ENCODE measurements around the gene SGF29. TPM values are rescaled to one million over a fixed set of nuclear protein-coding genes. Genes with fewer than 3 reads are reported as not detected.
"Not testable (repeated sequence)": the region's sequence is repeated elsewhere in the genome, so short reads cannot be mapped to it uniquely, and the experiment has no call there.

The SGF29 gene
- total RNA-seq, 1 experiment from 2014 or later = 23.5 TPM

DNA sequence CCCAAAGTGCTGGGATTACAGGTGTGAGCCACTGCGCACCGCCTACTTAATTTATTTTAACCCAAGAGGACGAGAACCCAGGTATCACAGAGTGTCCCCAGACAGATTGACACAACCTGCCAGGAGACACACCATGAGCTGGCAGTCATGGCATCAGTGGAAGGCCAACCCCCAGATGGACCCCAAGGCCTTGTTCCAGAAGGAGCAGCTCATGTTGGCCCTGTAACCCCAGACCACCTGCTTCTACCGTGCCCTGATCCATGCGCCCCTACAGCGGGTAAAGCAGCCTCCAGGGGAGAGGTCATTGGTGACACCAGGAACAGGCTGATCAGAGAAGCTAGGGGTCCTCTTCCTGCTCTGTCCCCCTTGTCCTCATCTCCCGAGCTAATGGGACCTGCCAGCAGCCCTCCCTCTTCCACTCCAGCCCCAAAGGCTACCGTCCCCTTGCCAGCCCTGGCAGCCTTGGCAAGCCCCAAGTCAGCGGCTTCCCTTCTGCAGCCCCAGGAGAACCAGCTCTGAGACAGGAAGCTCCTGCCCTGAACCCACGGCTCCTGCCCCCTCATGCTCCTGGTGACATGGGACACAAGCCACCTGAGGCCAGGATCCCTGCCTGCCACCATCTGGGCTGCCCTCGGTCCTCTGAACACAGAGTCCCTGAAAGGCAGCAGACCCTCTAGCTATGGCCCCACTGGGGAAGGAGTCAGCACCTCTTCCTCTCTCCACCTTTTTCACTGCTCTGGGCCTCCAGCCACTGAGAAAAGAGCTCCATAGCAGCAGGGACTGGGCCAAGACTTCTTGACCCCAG, 49.9 kb downstream of the SGF29 start:
- intact Hi-C loops (cut with micrococcal nuclease) = no loop called here
- CTCF ChIA-PET = interaction anchor here (2.1 kb wide), 1 partner anchor 13 kb away, joined by 9 read pairs; no protein-coding TSS in a partner anchor
- TF ChIP-seq, protein P1, sequence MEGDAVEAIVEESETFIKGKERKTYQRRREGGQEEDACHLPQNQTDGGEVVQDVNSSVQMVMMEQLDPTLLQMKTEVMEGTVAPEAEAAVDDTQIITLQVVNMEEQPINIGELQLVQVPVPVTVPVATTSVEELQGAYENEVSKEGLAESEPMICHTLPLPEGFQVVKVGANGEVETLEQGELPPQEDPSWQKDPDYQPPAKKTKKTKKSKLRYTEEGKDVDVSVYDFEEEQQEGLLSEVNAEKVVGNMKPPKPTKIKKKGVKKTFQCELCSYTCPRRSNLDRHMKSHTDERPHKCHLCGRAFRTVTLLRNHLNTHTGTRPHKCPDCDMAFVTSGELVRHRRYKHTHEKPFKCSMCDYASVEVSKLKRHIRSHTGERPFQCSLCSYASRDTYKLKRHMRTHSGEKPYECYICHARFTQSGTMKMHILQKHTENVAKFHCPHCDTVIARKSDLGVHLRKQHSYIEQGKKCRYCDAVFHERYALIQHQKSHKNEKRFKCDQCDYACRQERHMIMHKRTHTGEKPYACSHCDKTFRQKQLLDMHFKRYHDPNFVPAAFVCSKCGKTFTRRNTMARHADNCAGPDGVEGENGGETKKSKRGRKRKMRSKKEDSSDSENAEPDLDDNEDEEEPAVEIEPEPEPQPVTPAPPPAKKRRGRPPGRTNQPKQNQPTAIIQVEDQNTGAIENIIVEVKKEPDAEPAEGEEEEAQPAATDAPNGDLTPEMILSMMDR (IDR thresholded peaks at IDR 0.05; ENCODE audit: unreplicated experiment) = no peak
- DNase-seq (ENCODE audit: unreplicated experiment) = no peak
- Mint-ChIP-seq H3K9me3 (ENCODE audit: unreplicated experiment) (no peaks in the 10 kb centered on the region), H3K27ac (ENCODE audit: low read depth, unreplicated experiment) (no peak overlapping the region), H3K4me3 (ENCODE audit: unreplicated experiment) (no peak overlapping the region), H3K4me1 (ENCODE audit: insufficient read depth, unreplicated experiment) (no peaks in the 10 kb centered on the region), H3K36me3 (ENCODE audit: insufficient read depth, unreplicated experiment) (no peaks in the 10 kb centered on the region), H3K27me3 (ENCODE audit: insufficient read depth, unreplicated experiment) (no peaks in the 10 kb centered on the region)
- POLR2A ChIA-PET = interaction anchor here (0.5 kb wide), 1 partner anchor 1463 kb away, joined by 3 read pairs; no protein-coding TSS in a partner anchor
- no TSS peak for BruUV-seq (replicated peaks)

DNA sequence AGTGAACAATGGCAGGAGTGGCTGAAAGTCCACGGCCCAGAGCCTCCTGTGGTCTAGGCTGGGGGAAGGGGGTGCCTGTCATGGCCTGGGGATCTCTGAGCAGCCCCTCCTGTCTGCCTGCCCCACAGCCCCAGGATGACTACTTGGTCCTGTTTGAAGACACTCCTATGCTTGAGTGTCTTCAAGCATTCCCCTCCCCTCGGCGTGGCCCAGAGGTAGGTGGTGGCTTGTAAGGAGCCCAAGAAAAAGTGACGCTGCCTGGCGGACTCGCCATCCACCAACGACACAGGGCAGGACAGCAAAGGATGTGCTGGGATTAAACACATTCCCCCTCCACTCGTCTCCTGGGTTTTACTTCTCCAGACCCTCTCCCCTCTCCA, 50.5 kb downstream of the SGF29 start:
- H3K27ac Mint-ChIP-seq (ENCODE audit: low read depth, unreplicated experiment) = no peak overlapping the region
- no TSS peak for BruUV-seq (replicated peaks)
- H3K36me3 Mint-ChIP-seq (ENCODE audit: insufficient read depth, unreplicated experiment) = no peaks in the 10 kb centered on the region
- intact Hi-C loops (cut with micrococcal nuclease) = no loop called here
- H3K27me3 Mint-ChIP-seq (ENCODE audit: insufficient read depth, unreplicated experiment) = no peaks in the 10 kb centered on the region
- ChIA-PET CTCF (interaction anchor here (0.7 to 2.1 kb wide), 2 partner anchors 12 to 77 kb away, joined by 3 to 9 read pairs; no protein-coding TSS in a partner anchor), POLR2A (interaction anchor here (0.5 to 0.7 kb wide), 2 partner anchors 12 to 1462 kb away, joined by 3 to 4 read pairs; no protein-coding TSS in a partner anchor)
- no peak for DNase-seq (ENCODE audit: unreplicated experiment)
- TF ChIP-seq, protein P1 (IDR thresholded peaks at IDR 0.05; ENCODE audit: unreplicated experiment) = no peak
- H3K9me3 Mint-ChIP-seq (ENCODE audit: unreplicated experiment) = no peaks in the 10 kb centered on the region
- H3K4me3 Mint-ChIP-seq (ENCODE audit: unreplicated experiment) = no peak overlapping the region
- H3K4me1 Mint-ChIP-seq (ENCODE audit: insufficient read depth, unreplicated experiment) = no peaks in the 10 kb centered on the region

DNA sequence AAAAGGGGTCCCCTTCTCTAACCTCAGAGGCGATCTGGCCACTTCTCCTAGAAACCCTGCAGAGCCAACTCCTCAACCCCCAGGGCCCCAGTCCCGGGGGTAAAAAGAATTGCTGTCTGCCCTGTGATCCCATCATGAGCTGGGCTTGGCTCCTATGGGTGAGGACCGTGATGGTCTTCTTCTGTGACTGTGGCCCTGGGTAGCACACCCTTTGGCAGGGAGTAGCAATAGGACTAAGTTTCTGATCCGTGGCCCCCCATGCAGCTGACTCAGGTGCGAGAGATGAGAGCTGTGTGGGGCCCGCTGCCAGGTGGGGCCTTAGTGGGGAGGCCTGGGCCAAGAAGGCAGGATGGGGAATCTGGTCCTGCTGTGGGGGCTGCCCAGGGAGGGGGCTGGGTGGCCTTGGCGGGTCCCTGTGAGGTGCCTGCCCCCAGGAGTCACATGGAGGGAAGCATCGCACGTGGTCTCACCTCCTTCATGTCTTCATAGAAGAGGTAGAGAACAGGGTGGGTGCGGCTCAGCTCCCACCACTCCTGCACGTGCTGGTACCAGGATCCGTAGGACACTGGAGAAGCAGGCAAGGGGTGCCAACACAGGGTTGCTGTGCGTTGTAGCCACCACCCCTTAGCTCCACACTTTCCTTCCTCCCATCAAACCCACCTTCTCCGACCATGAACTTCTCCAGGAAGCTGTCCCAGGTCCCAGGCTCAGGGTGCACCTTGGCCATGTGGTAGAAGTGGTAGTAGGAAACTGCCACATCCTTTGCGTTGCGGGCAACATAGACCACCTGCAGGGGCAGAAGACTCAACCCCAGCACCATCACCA, 52.8 kb downstream of the SGF29 start:
- intact Hi-C loops (cut with micrococcal nuclease) = no loop called here
- Mint-ChIP-seq H3K27ac (ENCODE audit: low read depth, unreplicated experiment) (no peak overlapping the region), H3K27me3 (ENCODE audit: insufficient read depth, unreplicated experiment) (no peaks in the 10 kb centered on the region), H3K9me3 (ENCODE audit: unreplicated experiment) (no peaks in the 10 kb centered on the region), H3K4me3 (ENCODE audit: unreplicated experiment) (no peak overlapping the region), H3K4me1 (ENCODE audit: insufficient read depth, unreplicated experiment) (no peaks in the 10 kb centered on the region), H3K36me3 (ENCODE audit: insufficient read depth, unreplicated experiment) (no peaks in the 10 kb centered on the region)
- CTCF ChIA-PET = no interaction called here
- TF ChIP-seq, protein P1 (IDR thresholded peaks at IDR 0.05; ENCODE audit: unreplicated experiment) = no peak
- no TSS peak for BruUV-seq (replicated peaks)
- DNase-seq (ENCODE audit: unreplicated experiment) = no peak
- POLR2A ChIA-PET = interaction anchor here (1.2 kb wide), 1 partner anchor 14 kb away, joined by 4 read pairs; no protein-coding TSS in a partner anchor

DNA sequence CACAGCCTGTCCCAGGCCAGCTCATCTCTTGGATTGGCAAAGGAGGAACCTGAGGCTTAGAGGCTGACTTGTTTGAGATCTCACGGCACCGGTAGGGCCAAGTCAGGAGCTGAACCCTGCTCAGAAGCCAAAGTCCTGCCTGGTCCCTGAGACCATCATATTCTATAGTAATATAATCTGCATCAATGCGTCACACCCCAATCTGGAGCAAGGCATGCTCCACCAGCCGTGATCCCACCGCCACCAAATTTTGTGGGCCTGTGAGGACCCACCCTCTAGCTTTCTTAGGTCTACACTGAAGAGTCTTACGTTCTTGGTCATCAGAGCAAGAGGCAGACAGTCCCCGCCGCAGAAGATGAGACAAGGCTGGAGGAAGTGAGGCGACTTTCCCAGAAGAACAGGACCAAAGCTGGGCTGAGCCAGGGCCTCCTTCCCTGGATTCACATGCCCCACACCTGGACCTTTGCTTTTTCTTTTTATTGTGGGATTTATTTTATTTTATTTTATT, 53.5 kb downstream of the SGF29 start:
- H3K4me1 Mint-ChIP-seq (ENCODE audit: insufficient read depth, unreplicated experiment) = no peaks in the 10 kb centered on the region
- H3K27me3 Mint-ChIP-seq (ENCODE audit: insufficient read depth, unreplicated experiment) = no peaks in the 10 kb centered on the region
- ChIA-PET CTCF (no interaction called here), POLR2A (interaction anchor here (1.2 kb wide), 1 partner anchor 14 kb away, joined by 4 read pairs; no protein-coding TSS in a partner anchor)
- TF ChIP-seq, protein P1 (IDR thresholded peaks at IDR 0.05; ENCODE audit: unreplicated experiment) = no peak
- H3K27ac Mint-ChIP-seq (ENCODE audit: low read depth, unreplicated experiment) = no peak overlapping the region
- no peak overlapping the region for H3K4me3 Mint-ChIP-seq (ENCODE audit: unreplicated experiment)
- intact Hi-C loops (cut with micrococcal nuclease) = no loop called here
- DNase-seq (ENCODE audit: unreplicated experiment) = no peak
- H3K9me3 Mint-ChIP-seq (ENCODE audit: unreplicated experiment) = no peaks in the 10 kb centered on the region
- H3K36me3 Mint-ChIP-seq (ENCODE audit: insufficient read depth, unreplicated experiment) = no peaks in the 10 kb centered on the region
- BruUV-seq (replicated peaks) = no TSS peak

DNA sequence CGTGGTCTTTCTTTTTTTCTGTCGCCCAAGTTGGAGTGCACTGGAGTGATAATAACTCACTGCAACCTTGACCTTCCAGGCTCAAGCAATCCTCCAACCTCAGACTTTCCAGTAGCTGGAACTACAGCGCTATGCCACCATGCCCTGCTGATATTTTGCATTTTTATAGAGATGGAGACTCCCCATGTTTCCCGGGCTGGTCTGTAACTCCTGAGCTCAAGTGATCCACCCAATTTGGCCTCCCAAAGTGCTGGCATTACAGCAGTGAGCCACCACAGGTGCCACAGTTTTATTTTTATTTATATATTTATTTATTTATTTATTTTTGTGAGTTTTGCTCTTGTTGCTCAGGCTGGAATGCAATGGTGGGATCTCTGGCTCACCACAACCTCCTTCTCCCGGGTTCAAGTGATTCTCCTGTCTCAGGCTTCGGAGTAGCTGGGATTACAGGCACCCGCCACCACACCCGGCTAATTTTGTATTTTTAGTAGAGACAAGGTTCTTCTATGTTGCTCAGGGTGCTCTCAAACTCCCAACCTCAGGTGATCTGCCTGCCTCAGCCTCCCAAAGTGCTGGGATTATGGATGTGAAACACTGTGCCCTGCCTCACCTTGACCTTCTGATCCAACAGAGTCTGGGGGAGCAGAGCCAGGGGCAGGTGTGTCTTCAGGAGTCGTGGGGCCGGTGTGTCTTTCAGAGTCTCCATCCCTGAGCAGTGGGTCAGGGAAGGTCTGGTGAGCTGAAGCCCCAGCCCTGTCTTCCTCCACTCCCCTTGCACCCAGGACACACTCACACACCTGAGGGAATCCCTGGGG, 54.2 kb downstream of the SGF29 start:
- H3K4me1 Mint-ChIP-seq (ENCODE audit: insufficient read depth, unreplicated experiment); H3K9me3 Mint-ChIP-seq (ENCODE audit: unreplicated experiment); H3K27ac Mint-ChIP-seq (ENCODE audit: low read depth, unreplicated experiment); intact Hi-C loops (cut with micrococcal nuclease); H3K4me3 Mint-ChIP-seq (ENCODE audit: unreplicated experiment); DNase-seq (ENCODE audit: unreplicated experiment); H3K27me3 Mint-ChIP-seq (ENCODE audit: insufficient read depth, unreplicated experiment); H3K36me3 Mint-ChIP-seq (ENCODE audit: insufficient read depth, unreplicated experiment); CTCF ChIA-PET; POLR2A ChIA-PET; BruUV-seq (replicated peaks): not testable (repeated sequence)

Data from MCF 10A (cell line).